ENCODE measurements around the gene DENND1B.
A peak's percentile ranks its signal among the peaks of the same experiment; 100 is the strongest.

DENND1B gene

GRCh38 chr1:197775282-197776262 lies at the start of gene DENND1B:
TSS of gene DENND1B (minus strand) at chr1:197775480. CDS start at chr1:197775155, 325 bp downstream.
- DNase-seq, result peak in 39 of 51 donors; percentile 8 to 77 (median 38)

GRCh38 chr1:197814306-197814705 lies 39.0 kb upstream of the DENND1B start:
- no peak for DNase-seq

DNA sequence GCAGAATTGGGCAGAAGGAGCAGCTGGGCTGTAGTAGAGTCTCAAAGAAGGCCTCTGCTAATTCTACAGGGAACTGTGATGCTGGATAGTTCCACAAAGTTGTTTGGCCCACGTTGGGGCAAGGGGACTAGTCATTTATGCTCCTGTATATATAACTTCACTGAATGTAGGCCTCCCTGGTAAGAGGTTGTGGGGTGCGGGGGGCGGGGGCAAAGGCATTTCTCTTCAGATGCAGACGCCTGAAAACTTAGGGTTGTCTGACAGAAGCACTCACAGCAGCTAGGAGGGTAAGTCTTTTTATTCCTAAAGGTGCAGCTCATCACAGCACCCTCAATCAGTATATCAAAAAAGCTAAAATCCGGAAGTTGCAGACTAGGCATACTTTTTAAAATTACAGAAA lies 38.5 kb upstream of the DENND1B start:
- DNase-seq, result no peak

- no peak for DNase-seq
These were observed 36.5 kb upstream of the DENND1B start for GRCh38 chr1:197811769-197812168.

- DNase-seq, result no peak
These were observed 35.5 kb upstream of the DENND1B start for GRCh38 chr1:197810812-197811211.

DNA sequence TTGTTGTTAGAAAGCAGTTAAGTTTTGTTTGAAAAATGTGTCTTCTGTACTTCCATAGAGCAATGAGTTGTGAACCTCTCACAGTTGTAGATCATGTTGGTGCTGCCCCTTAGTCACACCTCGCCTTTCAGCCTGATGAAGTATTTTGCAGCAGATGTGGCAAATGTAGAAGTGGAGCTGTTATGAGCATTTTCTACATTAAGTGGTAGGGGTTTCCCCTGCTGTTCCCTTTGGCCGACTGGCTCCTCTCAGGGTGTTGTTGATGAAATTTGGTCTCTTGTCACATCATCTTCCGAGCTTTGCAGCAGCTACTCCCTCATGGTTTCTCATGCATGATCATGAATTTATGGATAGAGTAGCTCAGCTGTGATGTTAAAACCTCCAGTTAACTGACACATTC lies 33.6 kb upstream of the DENND1B start:
- no peak for DNase-seq

- no peak for DNase-seq
These were observed 32.6 kb upstream of the DENND1B start for GRCh38 chr1:197807739-197808453.

- DNase-seq, result no peak
These were observed 31.9 kb upstream of the DENND1B start for GRCh38 chr1:197807216-197807615.

- DNase-seq, result no peak
These were observed 31.4 kb upstream of the DENND1B start for GRCh38 chr1:197806718-197807117.

GRCh38 chr1:197801684-197802083 lies 26.4 kb upstream of the DENND1B start:
- DNase-seq, result no peak

GRCh38 chr1:197801111-197801482 lies 25.8 kb upstream of the DENND1B start:
- no peak for DNase-seq

DNA sequence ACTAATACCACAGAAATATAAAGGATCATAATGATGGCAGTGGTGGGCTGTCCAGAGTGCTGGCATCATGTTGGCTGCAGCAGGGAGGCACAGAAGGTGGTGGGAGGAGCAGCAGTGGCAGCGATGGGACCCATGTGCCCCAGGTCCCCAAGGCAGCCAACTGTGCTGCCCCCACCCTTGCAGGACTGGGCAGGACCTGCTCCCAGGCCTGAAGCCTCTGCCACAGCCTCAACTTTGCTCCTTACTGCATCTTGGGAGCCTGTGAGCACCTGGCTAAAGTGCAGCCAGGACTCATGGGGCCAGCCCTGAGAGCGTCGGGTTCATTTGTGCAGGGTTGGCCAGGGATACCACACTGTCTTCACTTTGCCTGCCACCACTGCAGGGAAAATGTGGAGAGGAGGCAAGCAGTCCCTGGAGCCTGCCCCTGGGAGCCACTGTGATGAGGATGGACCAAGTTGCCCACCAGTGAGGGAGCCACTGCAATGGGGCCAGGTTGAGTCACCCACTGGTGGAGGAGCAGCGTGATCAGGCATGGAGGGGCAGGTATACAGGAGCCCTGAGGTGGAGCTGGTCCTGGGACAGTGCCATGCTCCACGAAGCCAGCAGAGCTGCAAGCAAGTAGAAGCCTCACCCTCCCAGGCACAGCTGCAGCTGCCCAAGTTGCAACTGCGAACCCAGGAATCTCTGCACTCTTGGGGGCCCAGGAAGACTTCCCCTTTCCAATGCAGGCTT lies 25.3 kb upstream of the DENND1B start:
- no peak for DNase-seq

DNA sequence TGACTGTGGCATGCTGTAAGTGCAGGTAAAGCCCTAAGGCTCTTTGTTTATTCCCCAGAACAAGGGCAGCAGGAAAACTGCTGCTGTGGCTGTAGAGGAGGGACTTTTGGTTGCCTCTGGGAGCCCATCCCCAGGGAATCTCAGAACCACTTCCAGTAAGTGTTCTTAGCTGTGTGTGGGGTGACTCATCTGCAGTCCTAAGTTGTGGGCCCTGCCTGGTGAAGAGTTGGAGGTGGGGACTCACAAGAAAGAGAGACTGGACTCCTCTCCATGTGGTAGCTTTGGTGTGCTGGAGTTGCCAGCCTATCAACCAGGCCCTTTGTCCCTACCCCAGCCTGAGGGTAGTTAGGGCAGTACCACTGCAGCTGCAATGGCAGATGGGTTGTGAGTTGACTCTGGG lies 24.0 kb upstream of the DENND1B start:
- DNase-seq, result no peak

DNA sequence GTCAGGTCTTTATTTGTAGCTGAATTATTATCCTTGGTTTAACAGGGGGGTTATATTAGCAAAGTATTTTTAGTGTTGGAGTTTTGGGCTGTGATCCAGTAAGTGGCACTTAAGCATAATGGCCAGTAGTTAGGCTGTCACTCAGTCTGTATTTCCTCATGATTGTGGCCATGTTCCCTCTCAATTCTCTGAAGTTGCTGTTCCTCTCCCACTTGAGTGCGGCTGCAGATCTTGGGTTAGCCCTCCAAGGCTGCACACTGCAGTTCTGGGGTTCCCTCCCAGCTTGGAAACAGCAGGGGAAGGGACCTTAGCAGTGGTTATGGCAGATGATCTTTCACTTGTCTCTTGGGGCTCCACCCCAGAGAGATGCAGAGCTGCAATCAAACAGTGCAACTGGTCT lies 23.2 kb upstream of the DENND1B start:
- DNase-seq, result no peak

DNA sequence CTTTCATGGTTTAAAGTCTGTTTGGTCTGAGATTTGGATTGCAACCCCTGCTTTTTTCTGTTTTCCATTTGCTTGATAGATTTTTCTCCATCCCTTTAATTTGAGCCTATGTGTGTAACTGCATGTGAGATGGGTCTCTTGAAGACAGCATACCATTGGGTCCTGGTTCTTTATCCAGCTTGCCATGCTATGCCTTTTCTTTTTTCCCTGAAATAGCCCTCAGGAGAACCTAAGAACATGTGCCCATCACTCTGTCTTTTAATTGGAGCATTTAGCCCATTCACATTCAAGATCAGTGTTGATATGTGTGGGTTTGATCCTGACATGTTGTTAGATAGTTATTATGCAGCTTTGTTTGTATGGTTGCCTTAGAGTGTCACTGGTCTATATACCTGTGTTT lies 21.7 kb upstream of the DENND1B start:
- DNase-seq, result no peak

DNA sequence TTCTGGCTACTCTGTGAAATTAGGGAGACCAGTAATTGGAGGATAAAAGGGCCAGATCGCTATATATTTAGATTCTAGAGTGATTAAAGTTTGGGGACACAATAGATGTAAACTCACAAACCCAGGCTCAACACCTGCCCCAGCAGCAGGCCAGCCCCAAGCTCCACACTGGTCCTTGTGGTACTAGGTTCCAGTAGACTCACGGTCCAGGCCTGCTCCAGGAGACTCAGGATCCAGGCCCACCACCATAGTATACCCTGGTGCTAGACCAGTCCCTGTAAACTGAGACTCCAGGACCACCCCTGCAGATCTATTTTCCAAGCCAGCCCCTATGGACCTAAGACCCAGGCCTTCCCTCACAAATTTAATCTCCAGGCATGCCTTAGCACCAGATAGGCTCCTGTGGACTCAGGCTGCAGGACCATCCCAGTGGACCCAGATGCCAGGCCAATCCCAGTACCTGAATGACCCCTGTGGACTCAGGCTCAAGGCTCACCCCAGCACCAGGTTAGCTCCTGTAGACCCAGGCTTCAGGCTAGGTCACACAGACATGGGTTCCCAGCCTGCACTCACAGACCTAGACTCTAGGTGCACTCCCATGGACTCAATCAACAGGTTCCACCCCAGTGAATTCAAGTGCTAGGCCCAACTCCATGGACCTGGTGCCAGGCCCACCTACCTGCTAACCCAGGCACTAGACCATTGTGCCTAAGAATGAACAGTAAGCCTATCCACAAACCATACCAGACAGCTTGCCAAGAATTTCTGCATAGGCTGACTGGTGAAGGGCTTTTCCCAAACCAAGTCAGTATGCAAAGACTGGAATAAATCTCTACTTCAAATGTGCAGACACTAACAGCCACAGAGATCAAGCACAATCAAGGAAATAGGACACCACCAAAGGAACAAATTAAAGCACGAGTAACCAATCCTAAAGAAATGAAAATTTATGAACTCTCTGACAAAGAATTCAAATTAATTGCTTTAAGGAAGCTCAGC lies 13.8 kb upstream of the DENND1B start:
- no peak for DNase-seq

DNA sequence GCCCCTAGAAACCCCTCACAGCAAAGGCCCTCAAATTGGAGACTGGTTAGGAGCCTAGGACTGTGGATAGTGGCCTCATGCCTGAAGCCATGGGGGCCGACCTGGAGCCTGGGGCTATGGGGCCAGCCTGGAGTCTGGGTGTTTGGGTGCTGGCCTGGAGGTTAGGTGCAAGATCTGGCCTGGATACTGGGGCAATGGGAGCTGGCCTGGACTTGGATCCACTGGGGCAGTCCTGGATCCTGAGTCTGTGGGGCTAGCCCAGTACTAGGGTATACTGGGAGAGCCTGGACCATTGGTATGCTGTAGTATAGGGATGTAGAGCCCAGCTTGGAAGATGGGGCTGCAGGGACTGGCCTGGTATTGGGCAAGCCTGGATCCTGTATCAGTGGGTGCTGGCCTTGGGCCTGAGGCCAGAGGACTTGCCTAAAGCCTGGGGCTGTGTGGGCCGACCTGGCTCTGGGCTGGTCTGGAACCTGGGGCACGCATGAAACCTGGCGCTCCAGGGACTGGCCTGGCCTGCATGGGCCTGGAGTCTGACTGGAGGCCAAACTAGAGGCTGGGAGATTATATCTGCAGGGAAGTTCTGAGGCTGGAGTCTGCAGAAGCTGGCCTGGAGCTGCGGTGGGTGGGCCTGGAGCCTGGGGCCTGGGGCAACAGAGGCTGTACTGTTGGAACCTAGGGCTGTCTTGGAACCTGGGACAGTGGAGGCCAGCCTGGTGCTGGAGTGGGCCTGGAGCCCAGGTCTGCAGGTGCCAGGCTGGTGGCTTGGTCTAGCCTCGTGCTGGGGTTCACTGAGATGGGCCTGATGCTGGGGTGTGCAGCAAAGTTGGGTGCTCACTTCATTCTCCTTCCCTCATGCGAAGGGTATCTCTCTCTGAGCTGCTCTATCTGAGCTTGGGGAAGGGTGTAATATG lies 12.6 kb upstream of the DENND1B start:
- no peak for DNase-seq

- DNase-seq, result no peak
These were observed 11.8 kb upstream of the DENND1B start for GRCh38 chr1:197787056-197787455.

DNA sequence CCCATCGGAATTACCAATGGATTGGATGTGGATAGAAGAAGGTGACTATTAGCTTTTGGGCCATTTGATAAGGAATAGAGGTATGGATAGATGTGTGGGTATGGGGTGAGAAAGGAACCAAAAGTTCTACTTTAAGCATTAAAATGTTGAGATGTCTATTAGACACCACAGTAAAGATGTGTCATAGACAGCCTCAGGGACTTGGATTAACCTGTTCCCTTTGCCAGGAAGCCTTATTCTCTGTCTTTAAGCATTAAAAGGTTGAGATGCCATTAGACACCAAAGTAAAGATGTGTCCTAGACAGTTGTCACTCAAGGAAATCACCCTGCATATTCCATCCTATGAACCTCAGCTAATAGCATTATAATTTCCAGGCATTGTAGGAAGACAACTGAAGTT lies 11.0 kb upstream of the DENND1B start:
- DNase-seq, result no peak

- DNase-seq, result no peak
These were observed 8.2 kb upstream of the DENND1B start for GRCh38 chr1:197783510-197783948.
